PC-9 (cell line): ENCODE data around the gene SYT3. TPM values are rescaled to one million over a fixed set of nuclear protein-coding genes. Genes with fewer than 3 reads are reported as not detected.

ENCODE experiments used
- BruUV-seq: library from RNA; stranded (reverse); fragments of 400-500 nt; replicated peaks from 2 replicates; lab custom pipeline; 2021; lab: Mats Ljungman, UMichigan
- CTCF ChIA-PET: fragments of 300-600 bp; sonication (Branson Sonifier 250); formaldehyde crosslinking; loops from one replicate; lab custom pipeline; 2022; ENCODE audit warnings: antibody characterized with exemption; lab: Charles Lee
- POLR2A ChIA-PET: fragments of 300-600 bp; sonication (Branson Sonifier 250); formaldehyde crosslinking; loops from one replicate; lab custom pipeline; 2022; ENCODE audit warnings: antibody characterized with exemption; ENCODE audit not compliant: unreplicated experiment; lab: Charles Lee
- DNase-seq, 2 experiments: peaks; one replicate each; pipeline versions ENCODE4 v3.0.0 to v3.0.0-alpha.2; 2015 to 2022; ENCODE audit warnings: mixed read lengths in 1 of 2
- H2AFZ ChIP-seq: fragments of 200-600 bp; sonication (generic); 2 replicates; pipeline ENCODE4 v1.8.1; 2017; ENCODE audit warnings: antibody characterized with exemption
- H3F3A ChIP-seq: fragments of 200-600 bp; sonication (generic); 2 replicates; pipeline ENCODE4 v1.8.1; 2017; ENCODE audit warnings: antibody characterized with exemption, mild to moderate bottlenecking, low read depth; ENCODE audit not compliant: insufficient read depth
- H3K27ac ChIP-seq: fragments of 200-600 bp; sonication (generic); 2 replicates; pipeline ENCODE4 v1.6.1; 2016; ENCODE audit warnings: mixed run types
- H3K27me3 ChIP-seq: fragments of 200-600 bp; sonication (generic); 2 replicates; pipeline ENCODE4 v1.6.1; 2016; ENCODE audit warnings: low read depth, mixed run types; ENCODE audit not compliant: insufficient read depth
- H3K36me3 ChIP-seq: fragments of 200-600 bp; sonication (generic); 2 replicates; pipeline ENCODE4 v1.6.1; 2016; ENCODE audit warnings: low read depth, mixed run types
- H3K4me1 ChIP-seq: fragments of 200-600 bp; sonication (generic); replicated peaks from 2 replicates; pipeline ENCODE4 v1.6.1; 2016; ENCODE audit warnings: mixed run types; ENCODE audit not compliant: insufficient read depth
- H3K4me2 ChIP-seq: fragments of 200-600 bp; sonication (generic); 2 replicates; pipeline ENCODE4 v1.6.1; 2017; ENCODE audit warnings: mixed run types
- H3K4me3 ChIP-seq: fragments of 200-600 bp; sonication (generic); 2 replicates; pipeline ENCODE4 v1.6.1; 2016; ENCODE audit warnings: mixed run types
- H3K79me2 ChIP-seq: fragments of 200-600 bp; sonication (generic); 2 replicates; pipeline ENCODE4 v1.6.1; 2017; ENCODE audit warnings: low read depth, mixed run types
- H3K9me2 ChIP-seq: fragments of 200-600 bp; sonication (generic); 2 replicates; pipeline ENCODE4 v1.8.1; 2017; ENCODE audit warnings: mild to moderate bottlenecking; ENCODE audit not compliant: insufficient read depth
- H3K9me3 ChIP-seq: fragments of 200-600 bp; sonication (generic); 2 replicates; pipeline ENCODE4 v1.8.1; 2016; ENCODE audit warnings: low read depth; ENCODE audit not compliant: insufficient read depth
- H4K20me1 ChIP-seq: fragments of 200-600 bp; sonication (generic); 2 replicates; pipeline ENCODE4 v1.8.1; 2017; ENCODE audit not compliant: insufficient read depth
- CTCF ChIP-seq: fragments of 200-600 bp; sonication (generic); conservative IDR thresholded peaks from 2 replicates; pipeline ENCODE4 v1.6.1; 2017; ENCODE audit warnings: mixed run types, antibody characterized with exemption, mild to moderate bottlenecking, moderate library complexity
- EZH2 ChIP-seq: fragments of 200-600 bp; sonication (generic); IDR thresholded peaks from 2 replicates; pipeline ENCODE4 v1.8.0; 2017; ENCODE audit warnings: antibody characterized with exemption, low read depth
- intact Hi-C: fragments of 100-400 bp; cut with micrococcal nuclease; formaldehyde crosslinking; loops from one replicate; pipeline ENCODE4 v1.10.0; 2022; ENCODE audit not compliant: unreplicated experiment
- total RNA-seq: library from RNA; stranded (reverse); gene quantifications from 2 replicates; pipeline ENCODE4 v1.2.3, GENCODE V29; 2021

Gene SYT3
- total RNA-seq, 1 experiment from 2014 or later, result not detected

GRCh38 chr19:50644315-50644915 lies 4.7 kb upstream of the SYT3 start:
- Histone ChIP-seq H4K20me1 (no peaks in the 10 kb centered on the region), H3K9me2 (no peaks in the 10 kb centered on the region), H3F3A (no peaks in the 10 kb centered on the region), H3K4me2 (no peak overlapping the region), H3K9me3 (no peaks in the 10 kb centered on the region), H3K4me3 (no peak overlapping the region), H2AFZ (no peak overlapping the region), H3K27me3 (peaks cover 88% of the 10 kb centered on the region), H3K4me1 (no peaks in the 10 kb centered on the region), H3K36me3 (no peaks in the 10 kb centered on the region), H3K79me2 (no peaks in the 10 kb centered on the region), H3K27ac (no peak overlapping the region)
- ChIA-PET CTCF (interaction anchor here (0.6 kb wide), 1 partner anchor 208 kb away, joined by 3 read pairs; no protein-coding TSS in a partner anchor), POLR2A (no interaction called here)
- DNase-seq, result no peak
- no TSS peak for BruUV-seq
- TF ChIP-seq CTCF, result no peak
- TF ChIP-seq EZH2, result no peak
- intact Hi-C loops, result no loop called here

GRCh38 chr19:50640368-50640767 lies 687 bp upstream of the SYT3 start:
- no peak overlapping the region for H3K4me3 ChIP-seq
- H3F3A ChIP-seq, result no peaks in the 10 kb centered on the region
- H3K27ac ChIP-seq, result no peak overlapping the region
- no peaks in the 10 kb centered on the region for H3K36me3 ChIP-seq
- CTCF ChIA-PET, result no interaction called here
- POLR2A ChIA-PET, result no interaction called here
- H3K4me1 ChIP-seq, result no peaks in the 10 kb centered on the region
- no TSS peak for BruUV-seq
- TF ChIP-seq EZH2, result no peak
- no peak for TF ChIP-seq CTCF
- H3K9me3 ChIP-seq, result no peaks in the 10 kb centered on the region
- no peaks in the 10 kb centered on the region for H3K79me2 ChIP-seq
- no peak for DNase-seq
- H3K4me2 ChIP-seq, result no peak overlapping the region
- no peaks in the 10 kb centered on the region for H4K20me1 ChIP-seq
- H2AFZ ChIP-seq, result no peak overlapping the region
- no peaks in the 10 kb centered on the region for H3K9me2 ChIP-seq
- H3K27me3 ChIP-seq, result peaks cover 94% of the 10 kb centered on the region
- intact Hi-C loops, result no loop called here

GRCh38 chr19:50638600-50638999 lies 1.1 kb downstream of the SYT3 start:
- H3K4me2 ChIP-seq, result no peak overlapping the region
- H3K9me2 ChIP-seq, result no peaks in the 10 kb centered on the region
- no peaks in the 10 kb centered on the region for H3F3A ChIP-seq
- H3K79me2 ChIP-seq, result no peaks in the 10 kb centered on the region
- no peaks in the 10 kb centered on the region for H3K36me3 ChIP-seq
- DNase-seq, result no peak
- no peak overlapping the region for H3K27ac ChIP-seq
- CTCF ChIA-PET, result no interaction called here
- intact Hi-C loops, result no loop called here
- H3K4me1 ChIP-seq, result no peaks in the 10 kb centered on the region
- no TSS peak for BruUV-seq
- H2AFZ ChIP-seq, result no peak overlapping the region
- peaks cover 6% of the 10 kb centered on the region for H3K9me3 ChIP-seq
- no peak overlapping the region for H3K4me3 ChIP-seq
- peaks cover 84% of the 10 kb centered on the region for H3K27me3 ChIP-seq
- POLR2A ChIA-PET, result no interaction called here
- TF ChIP-seq CTCF (no peak), EZH2 (no peak)
- no peaks in the 10 kb centered on the region for H4K20me1 ChIP-seq
